Skin epidermis (tissue), 12 donors: ENCODE measurements around the gene AARS2.
A peak's percentile ranks its signal among the peaks of the same experiment; 100 is the strongest.

Source experiments
- H3K27ac ChIP-seq, 21 experiments: fragments of 200-600 bp; sonication (generic) in 11 of 21; one replicate each; pipeline ENCODE4 v1.5.0; 2020; ENCODE audit warnings: mild to moderate bottlenecking in 3 of 21, inconsistent platforms in 2 of 21, moderate library complexity in 2 of 21
- H3K4me3 ChIP-seq, 7 experiments: fragments of 200-600 bp; sonication (generic) in 2 of 7; one replicate each; pipeline ENCODE4 v1.5.0; 2020; ENCODE audit warnings: inconsistent platforms in 2 of 7, mild to moderate bottlenecking in 2 of 7, moderate library complexity in 1 of 7

Gene AARS2

GRCh38 chr6:44266347-44266746 is 46.8 kb downstream of the AARS2 start:
- peak overlapping the region in 1 of 21 experiments; percentile 64 for H3K27ac ChIP-seq

DNA sequence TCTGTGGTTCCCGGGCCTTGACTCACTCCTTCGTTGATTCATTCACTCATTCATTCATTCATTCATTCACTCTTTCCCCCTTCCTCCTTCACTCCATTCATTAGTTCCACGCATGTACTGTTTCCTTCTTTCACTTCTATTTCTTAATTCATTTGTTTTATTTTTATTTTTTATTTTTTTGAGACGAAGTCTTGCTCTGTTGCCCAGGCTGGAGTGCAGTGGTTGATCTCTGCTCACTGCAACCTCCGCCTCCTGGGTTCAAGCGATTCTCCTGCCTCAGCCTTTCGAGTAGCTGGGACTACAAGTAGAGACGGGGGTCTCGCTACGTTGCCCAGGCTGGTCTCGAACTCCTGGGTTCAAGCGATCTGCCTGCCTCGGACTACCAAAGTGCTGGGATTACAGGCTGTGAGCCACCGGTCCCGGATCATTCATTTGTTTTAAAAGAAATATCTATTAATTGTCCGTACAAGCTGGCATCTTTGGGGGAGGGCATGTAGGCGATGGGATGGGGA is 47.4 kb downstream of the AARS2 start:
- peak overlapping the region in 12 of 21 experiments; percentile 55 to 97 (median 88) for H3K27ac ChIP-seq
- peak overlapping the region; percentile 60 to 97 (median 92) for H3K4me3 ChIP-seq

More at GRCh38 chr6:44266347-44266746, 46.8 kb downstream of the AARS2 start:
- no peak overlapping the region for H3K4me3 ChIP-seq

- H3K27ac ChIP-seq: peak within 1 kb of the TSS; percentile 31 to 97 (median 87)
Measured at GRCh38 chr6:44265007-44265721, 48.0 kb downstream of the AARS2 start, which contains the start of gene NFKBIE. Gene NFKBIE (minus strand): TSS chr6:44265551. CDS start chr6:44265346, 205 bp downstream.

GRCh38 chr6:44264154-44265006 is 48.8 kb downstream of the AARS2 start:
- peak overlapping the region in 19 of 21 experiments; percentile 71 to 97 (median 88) for H3K27ac ChIP-seq
- peak overlapping the region; percentile 60 to 97 (median 92) for H3K4me3 ChIP-seq

More at GRCh38 chr6:44265007-44265721, 48.0 kb downstream of the AARS2 start, which contains the start of gene NFKBIE:
- peak within 1 kb of the TSS; percentile 60 to 97 (median 92) for H3K4me3 ChIP-seq

GRCh38 chr6:44263354-44264100 is 49.6 kb downstream of the AARS2 start:
- Histone ChIP-seq H3K4me3 (peak overlapping the region; percentile 60 to 97 (median 92)), H3K27ac (peak overlapping the region in 20 of 21 experiments; percentile 26 to 97 (median 86))

GRCh38 chr6:44262467-44263353 is 50.4 kb downstream of the AARS2 start:
- peak overlapping the region in 20 of 21 experiments; percentile 23 to 97 (median 86) for H3K27ac ChIP-seq
- peak overlapping the region; percentile 20 to 97 (median 76) for H3K4me3 ChIP-seq

DNA sequence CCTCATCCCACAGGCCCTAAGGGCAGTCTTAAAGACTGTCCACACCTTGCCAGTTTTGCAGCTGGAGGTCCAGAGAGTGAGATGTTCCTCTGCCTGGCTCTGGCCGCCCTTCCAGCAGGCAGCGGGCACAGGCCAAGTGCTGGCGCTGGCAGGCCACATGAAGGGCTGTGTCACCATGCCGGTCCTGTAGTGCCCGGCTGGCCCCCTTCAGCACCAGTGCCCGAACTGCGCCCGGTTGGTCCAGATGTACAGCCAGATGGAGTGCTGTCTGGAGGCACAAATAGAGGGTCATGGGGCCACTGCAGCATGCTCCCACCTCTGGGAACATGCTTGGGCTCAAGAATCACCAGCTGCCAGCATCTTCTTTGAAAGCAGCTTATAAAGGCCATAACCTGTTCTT is 51.6 kb downstream of the AARS2 start:
- no peak overlapping the region for H3K4me3 ChIP-seq
- peak overlapping the region in 2 of 21 experiments; percentile 89 to 97 for H3K27ac ChIP-seq

GRCh38 chr6:44260451-44261297 is 52.5 kb downstream of the AARS2 start:
- peak overlapping the region in 1 of 21 experiments; percentile 9 for H3K27ac ChIP-seq
- no peak overlapping the region for H3K4me3 ChIP-seq

DNA sequence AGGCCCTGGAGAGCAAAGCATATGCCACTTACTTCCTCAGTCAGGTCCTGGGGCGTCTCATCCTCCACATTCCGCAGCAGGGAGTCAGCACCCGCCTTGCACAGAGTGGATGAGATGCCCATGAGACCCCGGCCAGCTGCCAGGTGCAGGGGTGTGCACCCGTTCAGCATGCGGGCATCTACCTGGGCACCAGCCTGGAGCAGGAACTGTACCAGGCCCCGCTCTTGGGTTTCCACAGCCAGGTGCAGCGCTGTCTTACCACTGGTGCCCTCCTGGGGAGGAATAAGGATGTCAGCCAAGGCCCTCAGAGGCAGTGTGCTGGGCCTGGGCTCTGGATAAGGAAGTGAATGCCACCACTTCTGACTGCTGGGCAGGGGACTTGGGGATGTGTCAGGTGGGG is 53.1 kb downstream of the AARS2 start:
- peak overlapping the region in 1 of 21 experiments; percentile 9 for H3K27ac ChIP-seq
- no peak overlapping the region for H3K4me3 ChIP-seq

GRCh38 chr6:44258921-44259320 is 54.2 kb downstream of the AARS2 start:
- Histone ChIP-seq H3K4me3 (no peak overlapping the region), H3K27ac (no peak overlapping the region)

DNA sequence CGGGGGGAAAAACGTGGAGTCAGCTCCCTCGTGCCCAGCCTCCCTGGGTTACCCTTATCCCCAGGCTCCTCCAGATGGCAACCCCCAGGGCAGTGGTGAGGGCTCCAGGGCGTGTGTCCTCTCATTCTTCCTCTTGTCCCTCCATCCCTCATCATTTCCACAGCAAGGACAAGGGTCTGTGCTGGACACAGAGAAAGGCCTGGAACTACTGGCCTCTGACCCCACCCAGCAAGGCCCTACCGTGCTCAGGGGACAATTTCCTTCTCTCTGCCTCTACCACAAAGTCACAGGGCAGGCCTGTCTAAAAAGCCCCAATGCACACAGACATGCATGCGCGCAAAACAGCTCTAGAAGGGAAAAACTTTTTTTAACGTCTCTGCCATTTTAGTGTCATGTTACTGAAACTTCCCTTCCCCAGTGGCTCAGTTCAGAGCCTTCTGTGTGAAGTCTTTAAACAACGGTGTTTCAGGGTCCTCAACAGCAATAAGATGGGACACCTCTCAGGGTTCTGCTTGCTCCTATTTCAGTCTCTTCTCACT is 54.8 kb downstream of the AARS2 start:
- no peak overlapping the region for H3K4me3 ChIP-seq
- H3K27ac ChIP-seq: peak overlapping the region in 8 of 21 experiments; percentile 72 to 96 (median 91)

DNA sequence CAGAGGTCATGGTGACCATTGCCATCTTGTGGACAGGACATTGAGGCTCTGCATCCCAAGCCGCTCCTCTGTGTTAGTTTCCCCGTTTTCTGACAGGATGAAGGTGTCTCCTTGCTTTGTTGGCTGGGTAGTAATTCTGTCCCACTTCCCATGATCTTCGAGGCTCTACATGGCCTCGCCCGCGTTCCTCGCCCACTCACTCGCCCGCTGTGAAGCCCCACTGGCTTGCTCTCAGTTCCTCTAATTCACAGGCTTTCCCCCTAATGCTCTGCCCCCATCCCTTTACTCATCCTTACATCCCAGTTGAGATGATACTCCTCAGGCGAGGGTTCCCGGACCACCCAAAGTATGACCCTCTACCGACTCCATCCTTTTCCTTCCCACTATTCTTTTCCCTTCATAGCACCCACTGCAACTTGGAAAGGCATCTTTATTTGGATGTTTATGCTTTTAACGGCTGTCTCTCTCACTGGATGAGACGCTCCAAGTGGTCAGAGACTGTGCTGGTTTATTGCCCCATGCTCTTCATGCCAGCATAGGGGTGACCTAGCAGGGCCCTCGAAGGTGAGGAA is 55.3 kb downstream of the AARS2 start:
- Histone ChIP-seq H3K4me3 (peak overlapping the region in 6 of 7 experiments; percentile 65 to 93 (median 74)), H3K27ac (peak overlapping the region; percentile 61 to 96 (median 90))

DNA sequence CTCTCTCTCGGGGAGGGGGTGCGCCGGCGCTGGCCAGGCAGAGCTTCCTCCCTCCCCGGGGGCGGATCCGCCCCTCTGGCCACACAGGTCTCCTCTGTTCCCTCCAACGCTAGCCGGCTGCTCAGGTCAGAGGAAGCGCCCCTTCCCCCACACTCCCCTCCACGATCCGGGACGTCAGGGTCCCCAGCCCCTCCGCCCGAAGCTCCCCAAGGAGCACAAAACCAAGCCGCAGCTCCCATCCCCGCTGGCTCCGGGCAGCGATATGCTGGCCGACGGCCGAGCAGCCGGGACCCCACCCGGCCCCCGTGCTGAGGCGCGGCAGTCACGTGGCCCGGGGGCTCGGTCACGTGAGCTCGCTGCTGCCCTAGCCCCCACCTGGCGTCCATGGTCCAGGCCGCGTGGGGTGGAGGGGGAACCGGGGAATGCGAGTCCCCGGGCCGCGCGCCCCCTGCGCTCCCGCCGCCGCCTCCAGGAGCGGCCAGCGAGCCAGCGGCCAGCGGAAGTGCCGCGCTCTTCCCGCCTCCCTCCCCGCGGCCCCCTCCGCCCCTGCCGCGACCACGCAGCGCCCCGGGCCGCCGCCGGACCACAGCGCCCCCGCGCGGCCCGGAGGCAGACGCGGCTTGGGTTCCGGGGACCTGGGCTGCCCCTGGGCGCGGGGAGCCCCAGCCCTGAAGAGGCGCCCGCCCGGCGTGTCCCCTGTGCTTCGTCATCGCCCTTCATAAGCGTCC is 56.0 kb downstream of the AARS2 start, which contains the start of gene SLC35B2:
Gene SLC35B2, minus strand, starts transcription at position 504 of the 728 bp plus-strand sequence. Its CDS starts 118 bp downstream, at position 386.
- Histone ChIP-seq H3K27ac (peak within 1 kb of the TSS; percentile 62 to 96 (median 90)), H3K4me3 (peak within 1 kb of the TSS; percentile 65 to 96 (median 76))

DNA sequence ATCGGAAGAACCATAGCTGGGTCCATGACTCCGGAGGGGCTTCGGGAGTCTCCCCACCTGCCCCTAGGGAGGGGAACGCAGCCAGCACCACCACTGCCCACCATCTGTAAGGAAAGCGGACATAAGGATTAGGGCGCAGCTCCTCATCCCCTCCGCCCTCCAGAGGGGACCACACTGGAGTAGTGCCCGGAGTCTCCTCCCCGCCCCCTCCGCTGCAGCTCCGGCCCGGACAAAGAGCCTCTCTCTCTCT is 56.4 kb downstream of the AARS2 start:
- Histone ChIP-seq H3K27ac (peak overlapping the region in 20 of 21 experiments; percentile 72 to 96 (median 90)), H3K4me3 (peak overlapping the region; percentile 65 to 96 (median 76))

GRCh38 chr6:44255871-44256774 is 57.0 kb downstream of the AARS2 start:
- Histone ChIP-seq H3K27ac (peak overlapping the region in 19 of 21 experiments; percentile 72 to 96 (median 90)), H3K4me3 (peak overlapping the region; percentile 65 to 96 (median 76))
